ENCODE data around the gene TPRX1.
A peak's percentile ranks its signal among the peaks of the same experiment; 100 is the strongest.
"Not testable (repeated sequence)": the region's sequence is repeated elsewhere in the genome, so short reads cannot be mapped to it uniquely, and the experiment has no call there.

TPRX1 gene
- total RNA-seq = 0 reads per million in 4 experiments

GRCh38 chr19:47804451-47804850 lies at the start of gene TPRX1:
Gene TPRX1 (minus strand): TSS chr19:47804551. CDS start chr19:47804539, 12 bp downstream.
- DNase-seq = not testable (repeated sequence)

DNA sequence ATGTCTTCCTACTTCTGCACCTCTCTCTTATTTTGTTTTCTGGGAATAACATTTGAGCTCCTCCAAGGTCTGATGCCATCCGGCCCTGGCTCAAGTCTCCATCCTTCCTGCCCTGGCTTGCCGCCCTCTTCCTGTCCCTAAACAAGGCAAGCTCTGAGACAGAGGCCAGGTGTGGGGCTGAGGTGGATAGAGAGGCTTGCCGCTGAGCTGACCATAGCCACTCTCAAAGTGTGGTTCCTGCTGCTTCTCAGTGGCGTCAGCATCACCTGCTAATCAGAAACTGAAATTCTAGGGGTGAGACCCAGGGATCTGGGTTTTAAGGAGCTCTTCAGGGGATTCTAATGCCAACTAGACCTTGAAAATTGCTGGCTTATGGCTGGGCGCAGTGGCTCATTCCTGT lies 48.7 kb upstream of the TPRX1 start:
- no peak for DNase-seq

DNA sequence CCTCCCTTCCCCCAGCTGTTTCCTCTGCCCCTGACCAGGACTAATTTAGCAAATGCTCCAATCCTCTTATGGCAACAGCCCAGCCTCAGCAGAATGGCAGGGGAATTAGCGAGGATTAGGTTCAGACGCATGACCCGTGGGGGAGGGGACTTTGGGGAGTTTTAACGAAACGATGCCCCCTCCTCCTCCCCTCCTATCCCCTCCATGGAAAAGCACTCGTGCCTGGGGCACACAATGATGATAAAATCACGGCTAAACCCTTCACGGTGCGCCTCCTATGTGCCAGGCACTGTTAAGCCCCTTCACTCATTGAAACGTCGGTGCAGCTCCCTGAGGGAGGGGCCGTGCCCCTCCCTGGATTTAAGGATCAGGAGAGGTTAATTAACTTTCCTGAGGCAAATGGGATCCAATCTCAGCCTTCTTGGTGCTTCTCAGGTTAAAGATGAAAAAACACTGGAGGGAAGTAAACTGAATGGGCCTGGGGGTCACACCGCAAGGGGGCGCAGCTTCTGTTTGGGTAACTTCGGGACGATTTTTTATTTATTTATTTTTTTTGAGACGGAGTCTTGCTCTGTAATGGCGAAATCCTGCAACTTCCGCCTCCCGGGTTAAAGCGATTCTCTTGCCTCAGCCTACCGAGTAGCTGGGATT lies 44.6 kb upstream of the TPRX1 start:
- DNase-seq = peak; percentile 1

DNA sequence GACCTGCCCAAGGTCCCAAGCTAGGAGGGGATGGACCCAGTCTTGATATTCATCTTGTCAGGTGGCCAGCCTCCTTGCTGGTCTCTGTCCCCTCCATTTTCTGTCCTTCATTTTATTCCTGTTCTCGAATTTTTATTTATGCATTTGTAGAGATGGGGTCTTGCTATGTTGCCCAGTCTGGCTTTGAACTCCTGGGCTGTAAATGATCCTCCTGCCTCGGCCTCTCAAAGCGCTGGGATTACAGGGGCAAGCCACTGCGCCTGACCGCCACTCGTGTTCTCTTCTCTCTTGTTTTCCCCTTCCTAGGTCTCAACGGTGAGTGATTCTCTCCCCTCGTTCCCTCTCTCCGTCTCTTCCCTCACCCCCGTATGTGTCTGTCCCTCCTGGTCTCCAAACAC lies 44.1 kb upstream of the TPRX1 start:
- no peak for DNase-seq

DNA sequence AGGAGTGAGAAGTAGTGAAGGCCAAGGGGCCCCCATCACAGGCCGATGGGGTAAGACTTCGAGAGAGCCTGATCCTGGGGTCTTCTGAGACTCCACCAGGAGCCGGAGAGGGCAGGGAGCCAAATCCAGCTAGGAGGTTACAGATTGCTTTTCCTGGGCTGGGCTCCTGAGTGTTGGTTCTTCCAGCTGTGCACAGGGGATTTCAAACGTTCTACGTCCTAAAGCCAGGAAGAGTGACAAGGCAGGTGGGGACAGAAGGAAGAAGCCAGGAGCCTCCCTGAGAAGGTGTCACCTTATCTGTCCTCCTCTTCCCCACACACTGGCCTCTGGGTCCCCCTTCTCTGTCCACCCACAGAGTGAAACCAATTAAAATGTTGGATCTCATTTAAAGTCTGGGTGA lies 38.6 kb upstream of the TPRX1 start:
- DNase-seq = no peak

DNA sequence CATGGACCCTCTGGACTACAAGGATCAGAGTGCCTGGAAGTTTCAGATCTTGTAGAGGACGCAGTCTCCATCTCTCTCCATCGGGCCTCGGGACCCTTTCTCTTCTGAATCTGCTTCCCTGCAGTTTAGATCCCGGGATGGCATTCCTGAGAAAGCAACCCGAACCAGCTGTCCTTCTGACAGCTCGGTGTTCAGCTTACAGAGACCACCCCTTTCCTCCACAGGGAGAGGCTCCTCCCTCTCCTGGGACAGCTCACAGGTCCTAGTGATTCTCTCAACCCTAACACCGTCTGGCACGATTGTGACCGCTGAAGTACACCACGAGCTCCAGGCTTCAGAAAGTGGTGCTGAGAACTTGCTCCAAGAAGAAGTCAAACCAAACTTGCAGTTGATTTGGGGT lies 35.6 kb upstream of the TPRX1 start:
- no peak for DNase-seq

- no peak for DNase-seq
Observed at GRCh38 chr19:47839411-47839810, 35.1 kb upstream of the TPRX1 start.

- DNase-seq = no peak
Observed at GRCh38 chr19:47836038-47836437, 31.7 kb upstream of the TPRX1 start.

DNA sequence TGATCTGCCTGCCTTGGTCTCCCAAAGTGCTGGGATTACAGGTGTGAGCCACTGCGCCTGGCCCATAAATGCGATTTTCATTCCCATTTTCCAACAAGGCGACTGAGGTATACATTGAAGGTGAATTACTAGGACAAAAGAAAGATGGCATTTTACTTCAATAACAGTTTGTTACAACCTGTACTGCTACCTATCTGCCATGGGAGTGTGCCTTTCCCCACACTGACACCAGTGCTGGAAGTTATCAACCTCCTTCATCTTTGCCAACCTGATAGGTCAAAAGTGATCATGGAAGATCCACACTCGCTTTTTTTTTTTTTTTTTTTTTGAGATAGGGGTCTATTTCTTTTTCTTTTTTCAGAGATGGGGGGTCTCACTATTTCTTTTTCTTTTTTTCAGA lies 28.4 kb upstream of the TPRX1 start:
- DNase-seq = no peak

GRCh38 chr19:47826800-47827199 lies 22.4 kb upstream of the TPRX1 start:
- DNase-seq = no peak

DNA sequence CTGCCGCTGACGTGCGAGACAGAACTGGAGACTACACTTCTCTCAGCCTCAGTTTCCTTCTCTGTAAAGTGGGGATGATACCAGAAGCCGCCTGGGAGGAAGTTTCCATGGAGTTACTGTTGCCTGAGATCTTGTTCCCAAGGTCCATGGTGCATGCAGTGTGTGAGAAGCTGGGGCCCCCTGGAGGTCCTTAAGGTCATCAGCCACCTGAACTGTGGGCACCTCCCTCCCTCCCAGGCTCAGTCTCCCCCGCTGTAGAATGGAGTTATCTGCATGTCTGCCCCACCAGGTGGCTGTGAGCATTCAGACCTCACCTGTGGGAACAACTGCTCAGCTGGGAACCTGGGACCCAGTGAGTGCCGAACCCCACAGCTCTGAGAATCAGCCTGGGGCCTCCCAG lies 20.0 kb upstream of the TPRX1 start:
- no peak for DNase-seq

DNA sequence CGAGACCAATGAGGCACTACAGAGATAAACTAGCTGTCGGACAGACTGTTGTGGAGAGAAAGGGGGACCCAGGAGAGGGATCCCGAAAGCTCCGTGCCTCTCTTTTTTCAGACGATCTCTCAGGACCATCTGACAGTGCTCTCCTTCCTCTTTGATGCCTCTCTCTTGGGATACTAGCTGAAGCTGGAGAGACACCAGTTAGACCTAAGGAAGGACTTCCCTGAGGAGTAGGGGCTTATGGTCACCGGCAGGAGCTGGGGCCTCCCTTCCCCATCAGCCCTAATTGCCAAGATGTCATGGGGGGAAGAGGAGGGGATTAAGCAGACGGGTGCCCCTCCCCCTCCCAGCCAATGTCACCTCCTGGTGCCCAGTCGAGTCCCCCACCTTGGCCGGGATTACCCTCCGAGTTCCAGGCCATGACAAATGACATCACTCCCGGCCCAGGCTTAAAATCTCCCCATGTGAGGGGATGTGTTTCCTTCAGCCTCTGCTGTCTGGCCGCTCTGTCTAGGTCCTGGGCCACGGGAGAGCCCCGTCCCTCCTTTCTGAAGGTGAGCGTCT lies 17.2 kb upstream of the TPRX1 start, which contains the start of gene CRX:
CRX (plus strand) TSS at position 478 of the 561 bp plus-strand sequence. CDS start 12,507 bp downstream, outside the sequence.
- no peak for DNase-seq

DNA sequence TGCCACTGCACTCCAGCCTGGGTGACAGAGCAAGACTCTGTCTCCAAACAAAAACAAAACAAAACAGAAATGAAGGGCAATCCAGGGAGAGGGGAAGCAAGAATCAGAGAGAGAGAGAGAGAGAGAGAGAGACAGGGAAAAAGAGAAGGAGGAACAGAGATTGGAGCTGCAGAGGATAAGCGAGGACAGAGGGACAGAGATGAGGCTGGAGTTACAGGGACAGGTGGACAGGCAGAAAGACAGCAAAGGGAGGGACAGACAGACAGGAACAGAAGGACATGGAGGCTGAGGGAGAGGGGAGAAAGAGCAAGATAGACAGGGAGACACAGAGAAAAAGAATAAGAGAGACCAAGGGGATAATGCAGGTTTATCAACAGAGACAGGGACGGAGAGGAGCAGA lies 16.1 kb upstream of the TPRX1 start:
- no peak for DNase-seq

GRCh38 chr19:47819858-47820257 lies 15.5 kb upstream of the TPRX1 start:
- no peak for DNase-seq

GRCh38 chr19:47818221-47818620 lies 13.9 kb upstream of the TPRX1 start:
- DNase-seq = not testable (repeated sequence)

- not testable (repeated sequence) for DNase-seq
Observed at GRCh38 chr19:47816270-47816669, 11.9 kb upstream of the TPRX1 start.

DNA sequence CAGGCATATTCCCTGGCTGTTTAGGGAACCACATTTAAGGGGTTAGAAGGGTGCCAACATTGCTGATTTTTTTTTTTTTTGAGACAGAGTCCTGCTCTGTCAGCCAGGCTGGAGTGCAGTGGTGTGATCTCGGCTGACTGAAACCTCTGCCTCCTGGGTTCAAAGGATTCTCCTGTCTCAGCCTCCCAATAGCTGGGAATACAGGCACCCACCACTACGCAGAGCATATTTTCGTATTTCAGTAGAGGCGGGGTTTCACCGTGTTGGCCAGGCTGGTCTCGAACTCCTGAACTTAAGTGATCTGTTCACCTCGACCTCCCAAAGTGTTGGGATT lies 9.6 kb upstream of the TPRX1 start:
- no peak for DNase-seq

DNA sequence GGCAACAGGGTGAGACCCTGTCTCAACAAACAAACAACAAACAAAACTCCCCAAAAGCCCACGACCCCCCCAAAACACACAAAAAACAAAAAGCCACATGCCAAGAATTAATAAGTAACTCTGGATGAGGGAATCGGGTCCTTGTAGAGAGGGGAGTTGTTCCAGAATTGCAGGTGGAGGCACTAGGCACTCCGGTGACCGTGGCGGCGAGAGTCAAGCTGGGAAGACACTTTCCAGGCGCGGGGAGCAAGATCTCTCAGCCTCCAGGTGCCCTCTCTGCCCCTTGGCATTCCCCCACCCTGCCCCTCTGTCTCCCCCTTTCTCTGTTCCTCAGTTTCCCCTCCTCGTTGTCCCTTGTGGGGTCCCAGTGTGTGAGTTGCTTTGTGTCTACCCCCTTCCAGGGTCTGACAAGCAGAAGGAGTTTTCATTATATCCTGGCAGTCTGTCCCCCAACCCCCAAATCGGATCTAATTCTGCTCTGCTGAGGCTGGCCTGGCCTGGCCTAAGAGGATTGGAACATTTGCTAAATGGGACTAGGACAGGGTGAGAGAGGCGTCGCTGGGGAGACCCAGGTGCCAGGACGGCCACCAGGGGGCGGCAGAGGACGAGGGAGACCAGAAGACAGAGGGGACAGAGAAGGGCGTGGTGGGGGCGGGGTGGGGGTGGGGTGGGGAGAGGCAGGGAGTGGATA lies 9.1 kb upstream of the TPRX1 start:
- peak; percentile 69 for DNase-seq

DNA sequence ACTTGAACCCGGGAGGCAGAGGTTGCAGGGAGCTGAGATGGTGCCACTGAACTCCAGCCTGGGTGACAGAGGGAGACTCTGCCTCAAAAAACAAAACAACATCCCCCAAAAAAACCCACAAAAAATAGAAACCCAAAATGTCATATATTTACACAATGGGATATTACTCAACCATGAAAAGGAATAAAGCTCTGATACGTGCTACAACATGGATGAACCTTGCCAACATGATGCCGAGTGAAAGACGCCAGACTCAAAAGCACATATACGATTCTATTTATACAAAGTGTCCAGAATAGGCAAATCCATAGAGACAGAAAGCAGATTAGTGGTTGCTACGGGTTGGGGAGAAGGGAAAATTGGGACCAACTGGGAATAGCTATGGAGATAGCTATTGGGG lies 2.1 kb upstream of the TPRX1 start:
- DNase-seq = no peak

DNA sequence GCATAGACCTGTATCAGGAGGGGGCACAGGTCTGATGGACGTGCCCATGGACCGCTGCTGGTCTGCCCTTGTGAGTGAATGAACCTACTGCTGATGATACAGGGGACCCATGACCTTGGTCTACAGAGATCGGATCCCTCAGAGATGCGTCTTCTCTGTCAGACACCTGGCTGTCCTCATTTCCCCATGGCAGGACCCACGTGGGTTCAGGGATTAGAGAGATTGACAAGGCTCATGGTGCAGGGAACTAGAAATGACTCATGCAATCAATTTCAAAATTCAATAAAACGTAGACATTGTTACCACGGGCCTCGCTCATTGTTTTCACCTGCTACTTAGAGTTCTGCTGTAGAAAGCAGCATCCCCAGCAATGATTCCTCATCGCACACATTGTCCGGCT lies 962 bp upstream of the TPRX1 start:
- DNase-seq = no peak

- not testable (repeated sequence) for DNase-seq
Observed at GRCh38 chr19:47803671-47804070, 680 bp downstream of the TPRX1 start.

GRCh38 chr19:47803148-47803547 lies 1.2 kb downstream of the TPRX1 start:
- not testable (repeated sequence) for DNase-seq

DNA sequence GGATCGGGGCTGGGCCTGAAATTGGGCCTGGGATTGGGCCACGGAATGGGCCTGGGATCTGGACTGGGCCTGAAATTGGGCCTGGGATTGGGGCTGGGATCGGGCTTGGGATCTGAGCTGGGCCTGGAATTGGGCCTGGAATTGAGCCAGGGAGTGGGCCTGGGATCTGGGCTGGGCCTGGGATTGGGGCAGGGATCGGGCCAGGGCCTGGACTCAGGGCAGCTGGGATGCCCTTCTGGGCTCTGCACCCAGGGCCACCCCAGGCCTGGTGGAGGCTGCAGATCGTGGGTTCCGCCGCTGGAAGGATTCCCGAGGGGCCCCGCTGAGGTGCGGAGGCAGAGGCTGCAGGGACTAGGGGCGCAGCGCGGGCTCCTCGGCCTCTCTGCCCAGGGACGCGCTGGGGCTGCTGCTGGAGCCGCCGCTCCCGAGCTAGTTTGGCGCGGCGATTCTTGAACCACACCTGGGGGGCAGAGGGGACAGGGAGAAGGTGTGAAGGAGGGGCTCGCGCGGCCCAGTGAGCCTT lies 1.8 kb downstream of the TPRX1 start:
- no peak for DNase-seq

DNA sequence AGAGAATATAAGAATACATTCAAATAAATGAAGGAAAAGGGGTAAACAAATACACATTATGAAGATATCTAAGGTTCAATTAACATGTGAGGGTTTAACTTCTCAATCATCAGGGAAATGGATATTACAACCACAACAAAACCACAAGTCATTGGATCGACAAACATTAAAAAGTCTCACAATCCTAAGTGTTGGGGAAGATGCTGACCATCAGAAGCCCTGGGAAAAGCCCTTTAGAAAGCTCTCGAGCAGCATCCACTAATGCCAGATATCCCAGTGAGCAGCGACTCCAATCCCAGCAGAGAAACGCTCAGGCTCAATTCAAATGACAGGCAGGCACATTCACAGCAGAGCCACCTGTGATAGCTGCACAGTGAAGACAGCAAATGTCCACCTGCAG lies 3.1 kb downstream of the TPRX1 start:
- no peak for DNase-seq

Measured in effector CD8-positive, alpha-beta T cell (primary cell).